PC-3 (cell line): ENCODE measurements around the gene PAPPA. TPM values are rescaled to one million over a fixed set of nuclear protein-coding genes. Genes with fewer than 3 reads are reported as not detected.

Experiments
- ATAC-seq: fragments of 200-7000 bp; cut with Tn5 transposase; 2 replicates; pipeline ENCODE4 v1.9.1; 2020; ENCODE audit warnings: mild to moderate bottlenecking, moderate library complexity
- BruUV-seq: library from RNA; stranded (reverse); fragments of 400-500 nt; replicated peaks from 2 replicates; lab custom pipeline; 2021; lab: Mats Ljungman, UMichigan
- CTCF ChIA-PET: fragments of 300-600 bp; sonication (Branson Sonifier 250); formaldehyde crosslinking; loops from one replicate; lab custom pipeline; 2022; ENCODE audit warnings: antibody characterized with exemption; lab: Charles Lee
- POLR2A ChIA-PET: fragments of 300-600 bp; sonication (Branson Sonifier 250); formaldehyde crosslinking; loops from one replicate; lab custom pipeline; 2022; ENCODE audit warnings: antibody characterized with exemption; ENCODE audit not compliant: unreplicated experiment; lab: Charles Lee
- DNase-seq: peaks from one replicate; pipeline ENCODE4 v3.0.0-alpha.2; 2015
- H2AFZ ChIP-seq: fragments of 300-600 bp; sonication (generic); 2 replicates; pipeline ENCODE4 v1.6.0; 2016; ENCODE audit warnings: antibody characterized with exemption, low read length
- H3F3A ChIP-seq: fragments of 300-600 bp; sonication (generic); one replicate; pipeline ENCODE4 v1.6.0; 2017; ENCODE audit warnings: antibody characterized with exemption, low read length, control low read depth, mild to moderate bottlenecking; ENCODE audit not compliant: unreplicated experiment
- H3K27ac ChIP-seq: fragments of 300-600 bp; sonication (generic); 2 replicates; pipeline ENCODE4 v1.5.1; 2016; ENCODE audit warnings: mild to moderate bottlenecking, low read length
- H3K27me3 ChIP-seq: fragments of 300-600 bp; sonication (generic); 2 replicates; pipeline ENCODE4 v1.6.1; 2016; ENCODE audit warnings: low read length, mixed read lengths
- H3K36me3 ChIP-seq: fragments of 300-600 bp; sonication (generic); 2 replicates; pipeline ENCODE4 v1.6.1; 2016; ENCODE audit warnings: low read depth, mixed run types, low read length, mixed read lengths
- H3K4me1 ChIP-seq: fragments of 300-600 bp; sonication (generic); 2 replicates; pipeline ENCODE4 v1.5.1; 2016; ENCODE audit warnings: low read length; ENCODE audit not compliant: insufficient read depth
- H3K4me2 ChIP-seq: fragments of 300-600 bp; sonication (generic); 2 replicates; pipeline ENCODE4 v1.6.0; 2016; ENCODE audit warnings: low read length
- H3K4me3 ChIP-seq: fragments of 300-600 bp; sonication (generic); 2 replicates; pipeline ENCODE4 v1.5.1; 2016; ENCODE audit warnings: mild to moderate bottlenecking, low read length, mixed read lengths
- H3K79me2 ChIP-seq: fragments of 300-600 bp; sonication (generic); 2 replicates; pipeline ENCODE4 v1.6.1; 2017; ENCODE audit warnings: low read length, mixed read lengths
- H3K9ac ChIP-seq: fragments of 300-600 bp; sonication (generic); 2 replicates; pipeline ENCODE4 v1.6.0; 2016; ENCODE audit warnings: mild to moderate bottlenecking, low read length
- H3K9me2 ChIP-seq: fragments of 300-600 bp; sonication (generic); replicated peaks from 2 replicates; pipeline ENCODE4 v1.6.1; 2016; ENCODE audit warnings: mixed run types, low read length, mixed read lengths
- H3K9me3 ChIP-seq: fragments of 300-600 bp; sonication (generic); 2 replicates; pipeline ENCODE4 v1.6.1; 2016; ENCODE audit warnings: low read length, mixed read lengths
- H4K20me1 ChIP-seq: fragments of 300-600 bp; sonication (generic); 2 replicates; pipeline ENCODE4 v1.6.1; 2016; ENCODE audit warnings: low read length, mixed read lengths
- CTCF ChIP-seq: fragments of 300-600 bp; sonication (generic); conservative IDR thresholded peaks from 2 replicates; pipeline ENCODE4 v1.5.1; 2017; ENCODE audit warnings: antibody characterized with exemption, low read depth, mild to moderate bottlenecking, low read length
- EZH2 ChIP-seq: fragments of 300-600 bp; sonication (generic); IDR thresholded peaks from one replicate; pipeline ENCODE4 v1.6.1; 2017; ENCODE audit warnings: antibody characterized with exemption, mild to moderate bottlenecking, low read length; ENCODE audit not compliant: unreplicated experiment
- EZH2phosphoT487 ChIP-seq: fragments of 300-600 bp; sonication (generic); IDR thresholded peaks from 2 replicates; pipeline ENCODE4 v1.6.1; 2018; ENCODE audit warnings: mild to moderate bottlenecking, antibody characterized with exemption, low read length, borderline replicate concordance
- intact Hi-C: fragments of 100-400 bp; cut with micrococcal nuclease; formaldehyde crosslinking; loops from 2 replicates; pipeline ENCODE4 v1.9.0; 2023
- total RNA-seq: library from RNA; depleted of rRNA; stranded (reverse); fragments of >200 nt; gene quantifications from 2 replicates; pipeline ENCODE4 v1.2.3, GENCODE V29; 2014

The PAPPA gene
- total RNA-seq, 1 experiment from 2014 or later, result not detected

GRCh38 chr9:116274293-116274692 lies 120.7 kb downstream of the PAPPA start:
- no peak for DNase-seq
- no peak for ATAC-seq
- Histone ChIP-seq H3K4me3 (no peak overlapping the region), H3K9me2 (no peaks in the 10 kb centered on the region), H3K36me3 (no peaks in the 10 kb centered on the region), H3F3A (no peaks in the 10 kb centered on the region), H3K27me3 (peaks cover 30% of the 10 kb centered on the region), H3K79me2 (no peaks in the 10 kb centered on the region), H3K9me3 (no peaks in the 10 kb centered on the region), H3K27ac (no peak overlapping the region), H3K9ac (no peak overlapping the region), H2AFZ (no peak overlapping the region), H4K20me1 (no peaks in the 10 kb centered on the region), H3K4me2 (no peak overlapping the region), H3K4me1 (no peaks in the 10 kb centered on the region)
- CTCF ChIA-PET, result no interaction called here
- TF ChIP-seq CTCF (no peak), EZH2phosphoT487 (no peak), EZH2 (no peak)
- no TSS peak for BruUV-seq
- intact Hi-C loops, result no loop called here
- POLR2A ChIA-PET, result interaction anchor here (0.5 kb wide), 1 partner anchor 542 kb away, joined by 4 read pairs; no protein-coding TSS in a partner anchor

- H3K4me2 ChIP-seq, result no peak overlapping the region
- CTCF ChIA-PET, result no interaction called here
- no peak for TF ChIP-seq CTCF
- TF ChIP-seq EZH2phosphoT487, result no peak
- TF ChIP-seq EZH2, result no peak
Measured at GRCh38 chr9:116275418-116276195, 122.0 kb downstream of the PAPPA start.

GRCh38 chr9:116276196-116276493 lies 122.6 kb downstream of the PAPPA start:
- H3K9me2 ChIP-seq, result no peaks in the 10 kb centered on the region
- no peaks in the 10 kb centered on the region for H3K36me3 ChIP-seq
- no peak overlapping the region for H3K4me2 ChIP-seq
- DNase-seq (no peak), ATAC-seq (no peak)
- intact Hi-C loops, result no loop called here
- no peak overlapping the region for H3K27ac ChIP-seq
- H4K20me1 ChIP-seq, result no peaks in the 10 kb centered on the region
- ChIA-PET POLR2A (no interaction called here), CTCF (no interaction called here)
- H3K79me2 ChIP-seq, result no peaks in the 10 kb centered on the region
- TF ChIP-seq CTCF, result no peak
- no peak for TF ChIP-seq EZH2
- TF ChIP-seq EZH2phosphoT487, result no peak
- no peaks in the 10 kb centered on the region for H3K4me1 ChIP-seq
- no peaks in the 10 kb centered on the region for H3F3A ChIP-seq
- BruUV-seq, result no TSS peak
- H3K27me3 ChIP-seq, result peaks cover 30% of the 10 kb centered on the region
- H3K9ac ChIP-seq, result no peak overlapping the region
- H3K9me3 ChIP-seq, result no peaks in the 10 kb centered on the region
- no peak overlapping the region for H2AFZ ChIP-seq
- no peak overlapping the region for H3K4me3 ChIP-seq

More at GRCh38 chr9:116275418-116276195, 122.0 kb downstream of the PAPPA start:
- Histone ChIP-seq H3K4me1 (no peaks in the 10 kb centered on the region), H4K20me1 (no peaks in the 10 kb centered on the region), H3K79me2 (no peaks in the 10 kb centered on the region), H3K4me3 (no peak overlapping the region), H2AFZ (no peak overlapping the region), H3K27me3 (peaks cover 30% of the 10 kb centered on the region), H3F3A (no peaks in the 10 kb centered on the region), H3K27ac (no peak overlapping the region), H3K36me3 (no peaks in the 10 kb centered on the region), H3K9ac (no peak overlapping the region), H3K9me2 (no peaks in the 10 kb centered on the region), H3K9me3 (no peaks in the 10 kb centered on the region)
- ATAC-seq (no peak), DNase-seq (no peak)
- BruUV-seq, result no TSS peak
- intact Hi-C loops, result no loop called here
- POLR2A ChIA-PET, result no interaction called here
